NCI-H526 treated with DMSO at 0.1 percent for 48 hours (cell line): ENCODE data around the gene CFAP54.

Experiments used
- DNase-seq: peaks from one replicate; lab custom pipeline; 2025; lab: John Stamatoyannopoulos, UW

The CFAP54 gene

DNA sequence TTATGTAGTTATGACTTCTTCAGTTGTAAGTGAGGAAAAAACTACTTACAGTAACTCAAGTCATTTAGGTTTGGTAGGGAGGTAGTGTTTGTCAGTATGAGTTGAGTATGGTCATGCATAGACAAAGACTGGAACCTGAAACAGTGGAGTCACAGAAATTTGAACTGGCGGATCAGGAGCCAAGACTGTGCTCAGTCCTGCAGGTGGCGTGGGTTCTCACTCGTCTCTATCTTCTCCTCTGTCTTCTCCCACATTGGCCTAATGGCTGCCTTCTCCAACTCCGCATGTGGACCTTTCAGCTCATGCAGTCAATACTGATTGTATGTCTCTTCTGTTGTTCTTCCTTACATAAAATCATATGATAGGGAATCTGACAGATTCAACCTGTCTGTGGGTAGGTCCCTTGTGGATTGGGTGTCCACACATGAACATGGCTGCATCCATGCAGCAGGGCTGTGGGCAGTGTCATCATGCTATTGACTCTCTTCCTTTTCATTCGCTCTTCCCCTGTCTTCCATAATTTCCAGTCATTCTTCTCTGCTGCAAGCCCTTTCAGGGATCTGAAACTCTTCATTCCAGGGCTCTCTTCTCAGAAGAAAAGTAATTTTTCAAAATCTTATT is 338.9 kb downstream of the CFAP54 start:
- DNase-seq, result no peak

DNA sequence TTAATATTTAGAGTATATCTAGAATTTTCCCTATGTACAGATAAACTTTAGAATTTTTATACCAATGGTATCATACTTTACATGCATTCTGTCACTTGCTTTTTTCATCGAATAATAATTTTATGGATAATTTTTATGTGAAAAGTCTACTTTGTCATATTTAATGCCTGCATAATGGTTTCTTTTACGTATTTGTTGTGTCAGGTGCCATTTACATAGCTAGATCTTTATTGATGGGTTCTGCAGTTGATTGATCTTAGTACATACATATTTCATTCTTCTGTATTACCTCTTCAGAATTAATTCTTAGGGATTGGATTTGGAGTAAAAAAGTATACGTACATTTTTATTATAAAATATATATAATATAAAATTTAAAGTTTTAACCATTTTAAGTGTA is 340.0 kb downstream of the CFAP54 start:
- no peak for DNase-seq

DNA sequence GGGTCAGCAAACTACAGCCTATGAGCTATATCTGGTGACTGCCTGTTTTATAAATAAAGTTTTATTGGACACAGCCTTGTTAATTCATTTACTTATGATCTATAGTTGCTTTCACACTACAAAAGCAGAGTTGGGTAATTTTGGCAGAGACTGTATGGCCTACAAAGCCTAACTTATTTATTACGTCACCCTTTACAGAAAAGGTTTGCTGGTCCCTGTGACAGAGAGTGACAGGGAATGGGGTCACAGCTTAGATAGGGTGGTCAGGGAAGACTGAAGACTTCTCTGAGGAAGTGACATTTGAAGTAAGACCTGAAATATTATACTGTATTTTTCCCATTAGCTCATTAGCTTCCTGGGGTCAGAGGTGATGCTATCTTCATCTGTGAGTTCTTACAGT is 342.0 kb downstream of the CFAP54 start:
- no peak for DNase-seq

DNA sequence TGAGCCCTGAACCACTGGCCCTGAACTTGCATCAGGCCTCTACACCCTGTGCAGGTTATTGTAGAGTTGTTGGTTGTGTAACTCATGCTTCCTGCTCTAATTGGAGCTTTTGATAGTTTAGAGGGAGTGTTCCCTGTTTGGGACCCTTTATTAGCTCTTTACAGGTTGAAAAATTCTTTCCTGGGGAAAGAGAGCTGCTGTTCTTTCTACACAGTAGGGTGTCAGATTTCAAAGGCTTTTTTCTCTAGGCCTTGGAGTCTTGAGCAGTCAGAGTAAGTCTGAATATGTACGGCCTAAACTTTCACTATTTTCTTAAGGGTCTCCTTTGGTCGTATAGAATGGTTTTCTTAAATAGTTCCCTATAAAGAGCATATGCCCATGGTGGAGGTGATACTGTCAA is 356.9 kb downstream of the CFAP54 start:
- no peak for DNase-seq

DNA sequence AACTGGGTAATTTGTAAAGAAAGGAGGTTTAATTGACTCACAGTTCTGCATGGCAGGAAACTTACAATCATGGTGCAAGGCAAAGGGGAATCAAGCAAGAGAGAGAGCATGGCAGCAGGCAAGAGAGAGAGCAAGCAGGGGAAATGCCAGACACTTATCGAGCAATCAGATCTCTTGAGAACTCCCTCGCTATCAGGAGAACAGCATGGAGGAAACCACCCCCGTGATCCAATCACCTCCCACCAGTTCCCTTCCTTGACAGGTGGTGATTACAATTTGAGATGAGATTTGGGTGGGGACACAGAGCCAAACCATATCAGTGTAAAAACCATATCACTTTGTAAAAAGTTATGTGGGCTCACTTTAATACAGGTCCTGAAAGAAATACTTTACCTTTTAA is 361.3 kb downstream of the CFAP54 start:
- DNase-seq, result no peak

DNA sequence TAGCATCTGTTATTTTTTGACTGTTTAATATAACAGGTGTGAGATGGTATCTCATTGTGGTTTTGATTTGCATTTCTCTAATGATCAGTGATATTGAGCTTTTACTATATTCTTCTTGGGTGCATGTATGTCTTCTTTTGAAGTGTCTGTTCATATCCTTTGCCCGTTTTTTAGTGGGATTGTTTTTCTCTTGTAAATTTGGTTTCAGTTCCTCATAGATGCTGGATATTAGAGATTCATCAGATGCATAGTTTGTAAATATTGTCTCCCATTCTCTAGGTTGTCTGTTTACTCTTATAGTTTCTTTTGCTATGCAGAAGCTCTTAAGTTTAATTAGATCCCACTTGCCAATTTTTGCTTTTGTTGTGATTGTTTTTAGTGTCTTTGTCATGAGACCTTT is 368.8 kb downstream of the CFAP54 start:
- DNase-seq, result no peak

DNA sequence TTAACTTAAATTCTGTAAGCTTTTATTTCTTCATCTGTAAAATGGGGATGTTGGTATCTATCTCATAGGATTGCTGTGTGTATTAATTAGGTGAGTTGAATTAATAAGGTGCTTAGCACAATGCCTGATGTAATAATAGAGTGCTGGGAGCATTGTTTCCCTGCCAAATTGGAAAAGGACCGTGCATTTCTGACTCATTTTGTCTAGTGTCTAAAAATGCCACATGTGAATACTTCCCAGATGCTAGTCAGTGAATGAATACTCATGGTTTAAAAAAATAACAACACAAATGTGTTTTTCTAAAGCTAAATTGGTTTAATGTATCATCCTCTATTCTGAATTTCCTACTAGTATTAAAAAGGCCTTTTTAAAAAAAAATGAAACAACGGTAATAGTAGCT is 372.3 kb downstream of the CFAP54 start:
- no peak for DNase-seq

DNA sequence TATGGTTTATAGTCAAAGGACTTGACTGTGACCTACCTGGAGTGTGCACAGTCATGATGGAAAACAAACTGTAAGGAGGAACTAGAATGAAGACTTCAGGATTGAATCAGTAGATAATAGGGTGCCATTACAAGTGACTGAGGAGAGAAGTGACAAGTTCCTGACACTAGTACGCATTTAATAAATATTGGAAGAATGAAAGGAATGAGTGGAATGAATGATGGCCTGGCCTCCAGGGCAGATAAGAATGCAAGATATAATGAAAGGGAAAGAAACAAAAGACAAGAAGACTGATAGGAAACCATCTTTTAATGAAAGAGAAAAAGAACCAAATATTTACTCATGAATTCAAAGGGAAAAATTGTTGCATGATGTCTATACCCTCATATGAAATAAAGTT is 372.9 kb downstream of the CFAP54 start:
- DNase-seq, result no peak

DNA sequence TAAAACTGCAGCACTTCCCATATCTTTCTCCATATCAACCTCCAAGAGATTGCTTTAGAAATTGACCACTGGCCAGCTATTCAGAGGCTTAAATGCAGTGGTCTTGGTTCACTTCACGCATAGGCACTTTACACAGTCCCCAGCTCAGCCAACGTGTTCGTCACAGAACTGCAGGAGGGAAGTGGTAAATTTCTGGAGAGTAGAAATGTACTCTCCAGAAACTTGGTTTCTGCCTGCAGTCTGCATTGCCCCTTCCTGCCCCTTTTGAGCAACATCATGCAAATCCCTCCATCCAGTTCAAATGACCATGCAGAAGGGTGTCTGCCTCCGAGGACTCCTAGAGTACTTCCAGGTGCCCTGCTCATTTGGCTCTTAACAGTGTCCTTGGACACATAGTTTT is 375.0 kb downstream of the CFAP54 start:
- no peak for DNase-seq

DNA sequence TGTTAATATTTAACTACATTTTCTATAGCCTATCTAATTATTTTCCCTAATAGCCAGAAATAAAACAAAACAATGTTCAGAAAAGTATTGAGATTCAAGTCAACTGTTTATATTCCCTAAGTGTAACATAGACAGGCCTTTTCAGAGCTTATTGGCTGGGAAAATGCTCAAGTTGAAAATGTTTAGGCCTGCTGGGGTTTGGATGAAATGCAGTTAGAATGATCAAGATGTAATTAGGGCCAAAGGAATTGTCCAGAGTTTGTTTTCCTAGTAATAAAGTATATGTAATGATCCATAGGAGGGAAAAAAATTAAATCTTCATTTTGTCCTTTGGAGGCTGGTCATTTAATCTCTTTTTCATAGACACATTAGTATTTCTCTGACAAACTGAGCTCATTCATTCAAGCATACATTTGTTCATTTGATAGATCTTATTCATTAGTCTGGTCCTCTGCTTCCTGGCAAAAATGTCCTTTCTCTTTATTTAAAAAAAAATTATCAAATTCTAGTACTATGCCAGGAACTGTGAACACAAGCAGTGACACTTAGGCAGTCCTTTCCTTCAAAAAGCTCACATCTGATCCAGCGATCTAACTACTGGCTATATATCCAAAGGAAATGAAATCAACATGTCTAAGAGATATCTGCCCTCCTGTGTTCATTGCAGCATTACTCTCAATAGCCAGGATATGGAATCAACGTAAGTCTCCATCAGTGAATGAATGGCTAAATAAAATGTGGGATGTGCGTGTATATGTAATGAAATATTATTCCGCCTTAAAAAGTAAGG is 377.6 kb downstream of the CFAP54 start:
- DNase-seq, result no peak

DNA sequence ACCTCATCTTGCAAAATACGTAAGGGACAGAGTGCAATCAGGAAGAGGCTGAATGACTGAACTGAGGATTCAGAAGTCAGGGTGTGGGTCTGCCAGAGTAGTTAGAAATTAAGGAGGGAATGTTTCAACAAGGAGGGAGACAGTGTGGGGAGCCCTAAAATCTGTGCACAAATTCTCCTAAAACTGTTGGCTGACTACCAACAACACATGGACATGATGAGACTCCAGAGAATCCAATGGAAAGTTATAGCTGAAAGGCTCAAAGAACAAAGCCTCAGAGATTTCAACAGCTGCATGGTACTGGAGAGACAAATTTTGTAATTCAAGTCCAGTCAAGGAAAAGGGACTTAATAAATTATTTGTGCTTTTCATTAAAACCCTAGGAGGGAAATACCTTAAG is 381.6 kb downstream of the CFAP54 start:
- DNase-seq, result no peak

DNA sequence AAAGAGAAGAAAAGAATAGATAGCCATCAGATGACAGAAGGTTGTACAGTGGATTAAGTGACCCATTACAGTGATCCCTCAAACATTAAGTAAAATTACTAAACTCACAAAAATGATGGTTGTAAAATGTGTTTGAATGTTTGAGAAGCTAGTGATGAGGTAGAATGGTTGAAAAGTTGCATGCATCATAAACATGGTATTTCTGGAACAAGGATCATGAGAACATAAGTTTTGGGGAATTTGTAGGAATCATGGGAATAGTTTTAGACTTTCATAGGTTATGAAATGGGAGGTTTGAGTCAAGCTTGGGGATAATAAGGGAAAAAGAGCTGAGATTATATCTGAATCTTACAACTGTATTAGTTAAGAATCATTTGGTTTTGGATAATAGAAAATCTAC is 383.6 kb downstream of the CFAP54 start:
- DNase-seq, result no peak

DNA sequence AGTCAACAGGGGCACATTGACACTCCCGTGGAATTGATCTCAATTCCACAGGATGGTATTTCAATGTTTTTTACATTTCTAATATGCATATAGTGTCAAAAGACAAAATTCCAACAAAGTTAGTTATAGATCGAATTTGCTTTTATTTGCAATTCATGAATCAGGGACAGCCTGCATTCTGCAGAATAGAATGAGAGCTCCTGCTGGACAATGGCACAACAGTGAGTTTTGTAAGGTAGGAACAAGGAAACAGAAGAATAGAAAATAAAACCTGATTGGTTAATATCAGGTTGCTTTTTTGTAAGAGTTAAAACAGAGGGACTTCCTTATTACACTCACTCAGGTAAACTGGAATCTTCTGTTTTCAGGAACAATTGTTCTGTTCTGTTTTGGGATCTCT is 384.8 kb downstream of the CFAP54 start:
- DNase-seq, result no peak

DNA sequence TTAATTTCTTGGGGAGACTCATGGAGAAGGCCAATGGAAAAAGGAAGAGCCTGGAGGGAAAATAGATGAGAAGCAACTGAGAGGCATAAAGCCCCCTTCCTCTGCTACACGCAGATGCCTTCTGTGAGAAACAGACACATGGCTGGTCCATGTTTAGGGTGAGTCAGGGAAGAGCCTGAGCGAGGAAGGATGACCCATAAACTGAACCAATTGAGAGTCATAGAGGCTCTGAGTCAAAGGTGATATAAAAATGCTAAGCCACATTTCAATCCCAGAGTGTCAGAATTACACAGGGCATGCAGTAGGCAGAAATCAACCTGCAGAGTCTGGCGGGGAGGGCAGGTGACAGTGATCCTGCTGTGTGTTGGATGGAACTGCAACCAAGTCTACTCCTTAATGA is 387.6 kb downstream of the CFAP54 start:
- no peak for DNase-seq

DNA sequence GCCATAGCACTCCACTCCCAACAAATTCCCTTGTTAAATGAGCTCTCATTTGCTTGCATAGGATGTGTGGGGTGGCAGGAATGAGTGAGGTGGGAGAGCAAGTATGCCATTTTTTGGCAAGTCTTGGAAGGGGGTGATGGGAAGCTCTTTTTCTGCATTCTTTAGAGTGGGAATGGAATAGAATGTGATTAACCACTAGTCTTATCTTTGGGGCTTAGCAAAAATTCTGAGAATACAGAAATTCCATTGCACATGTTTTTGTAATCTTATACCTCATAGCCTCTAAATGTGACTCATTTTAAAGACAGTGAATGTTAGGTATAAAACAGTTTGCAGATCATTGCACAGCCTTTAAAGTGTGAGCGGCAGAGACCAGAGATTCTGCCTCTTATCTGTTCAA is 389.3 kb downstream of the CFAP54 start:
- no peak for DNase-seq

DNA sequence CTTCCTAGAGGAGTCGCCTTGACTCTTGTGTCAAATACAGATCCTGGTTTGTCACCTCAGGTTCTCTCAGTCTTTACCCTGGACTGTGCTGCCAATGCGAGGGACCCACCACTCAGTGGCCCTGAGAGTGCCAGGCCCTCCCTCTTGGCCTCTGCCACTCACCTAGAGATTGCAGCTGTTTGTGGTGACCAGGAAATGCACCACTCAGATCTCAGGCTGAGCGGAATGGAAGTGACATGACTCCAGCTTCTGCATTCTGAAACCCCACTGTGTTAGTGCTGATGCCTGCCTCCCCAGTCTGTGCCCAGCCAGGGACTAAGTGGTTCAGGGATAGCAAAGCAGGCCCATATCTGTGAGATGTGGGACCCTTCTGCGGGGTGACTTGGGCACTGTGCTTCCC is 389.9 kb downstream of the CFAP54 start:
- DNase-seq, result no peak

DNA sequence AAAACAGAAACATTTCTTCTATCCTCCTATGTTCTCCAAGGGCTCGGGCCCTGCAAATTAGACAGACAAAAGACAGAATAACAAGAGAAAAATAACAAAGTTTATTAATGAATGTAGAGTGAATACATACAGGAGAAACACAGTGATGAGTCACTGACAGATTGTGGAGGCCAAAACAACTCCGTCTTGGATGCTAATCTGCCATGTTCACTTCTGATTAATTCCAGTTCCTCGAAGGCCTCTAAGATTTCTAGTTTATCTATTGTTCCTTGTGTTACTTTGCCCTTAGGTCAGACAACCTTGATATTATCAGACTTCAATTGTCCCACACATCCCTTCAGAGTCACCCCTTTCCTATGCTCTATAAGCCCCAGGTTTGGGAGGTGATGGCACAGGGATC is 390.8 kb downstream of the CFAP54 start:
- DNase-seq, result no peak

DNA sequence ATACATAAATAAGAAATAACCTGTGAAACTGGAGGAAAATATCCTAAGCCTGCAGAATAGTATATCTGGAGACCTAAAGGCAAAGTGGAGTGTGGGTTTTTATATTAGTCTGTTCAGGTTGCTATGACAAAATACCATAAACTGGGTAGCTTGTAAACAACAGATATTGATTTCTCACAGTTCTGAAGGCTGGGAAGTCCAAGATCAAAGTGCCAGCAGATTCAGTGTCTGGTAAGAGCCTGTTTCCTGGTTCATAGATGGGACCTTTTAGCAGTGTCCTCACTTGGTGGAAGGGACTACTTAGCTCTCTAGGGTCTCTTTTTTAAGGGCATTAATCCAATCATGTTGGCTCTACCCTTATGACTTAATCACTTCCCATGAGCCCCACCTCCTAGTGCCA is 392.2 kb downstream of the CFAP54 start:
- no peak for DNase-seq

DNA sequence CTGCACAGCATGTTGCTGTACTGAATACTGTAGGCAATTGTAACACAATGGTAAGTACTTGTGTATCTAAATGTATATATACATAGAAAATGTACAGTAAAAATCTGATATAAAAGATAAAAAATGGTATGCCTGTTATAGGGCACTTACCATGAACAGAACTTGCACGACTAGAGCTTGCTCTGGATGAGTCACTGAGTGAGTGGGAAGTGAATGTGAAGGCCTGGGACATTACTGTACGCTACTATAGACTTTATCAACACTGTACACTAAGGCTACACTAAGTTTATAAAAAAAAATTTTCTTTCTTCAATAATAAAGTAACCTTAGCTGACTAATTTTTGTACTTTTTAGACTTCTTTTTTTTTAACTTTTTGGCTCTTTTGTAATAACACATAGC is 393.5 kb downstream of the CFAP54 start:
- DNase-seq, result no peak

DNA sequence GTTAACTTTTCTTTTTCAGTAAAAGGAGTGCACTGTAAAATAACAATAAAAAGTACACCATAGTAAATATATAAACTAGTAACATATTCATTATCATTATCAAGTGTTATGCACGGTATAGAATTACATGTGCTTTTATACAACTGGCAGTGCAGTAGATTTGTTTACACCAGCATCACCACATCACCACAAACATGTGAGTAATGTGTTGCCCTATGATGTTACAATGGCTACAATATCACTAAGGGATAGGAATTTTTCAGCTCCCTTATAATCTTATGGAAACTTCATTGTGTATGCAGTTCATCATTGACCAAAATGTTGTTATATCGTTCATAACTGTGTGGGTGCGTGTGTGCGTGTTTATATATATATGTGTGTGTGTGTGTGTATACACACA is 394.2 kb downstream of the CFAP54 start:
- no peak for DNase-seq

DNA sequence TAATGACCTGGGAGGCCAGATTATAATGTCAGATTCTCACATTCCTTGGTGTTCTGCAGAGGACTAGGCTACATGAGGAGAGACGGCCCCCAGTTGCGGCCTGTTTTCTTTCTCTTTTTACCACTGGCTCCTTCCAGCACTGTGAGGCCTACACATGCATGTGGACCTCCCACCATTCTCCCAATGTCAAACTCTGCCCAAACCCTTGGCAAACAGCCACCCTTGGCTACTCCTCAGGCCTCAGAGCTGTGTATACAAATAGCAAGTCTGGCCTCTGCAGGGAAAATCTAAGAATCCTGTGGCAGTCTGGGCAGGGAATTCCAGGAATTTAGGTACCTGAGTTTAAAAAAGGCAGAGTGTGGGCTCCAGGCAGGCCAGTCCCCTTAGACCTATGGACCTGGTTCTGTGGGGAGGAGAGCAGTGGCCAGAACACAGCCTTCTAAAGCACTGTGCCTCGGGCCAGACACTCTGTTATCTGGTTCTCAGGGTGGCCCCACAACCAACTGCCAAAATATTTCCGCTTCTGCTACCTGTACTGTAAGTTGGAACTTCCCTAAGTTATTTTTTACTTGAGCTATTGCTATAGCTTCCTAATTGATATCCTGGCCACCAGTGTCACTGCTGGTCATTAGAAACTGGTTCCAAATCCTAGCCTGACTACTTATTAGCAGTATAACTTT is 397.8 kb downstream of the CFAP54 start:
- DNase-seq, result no peak

DNA sequence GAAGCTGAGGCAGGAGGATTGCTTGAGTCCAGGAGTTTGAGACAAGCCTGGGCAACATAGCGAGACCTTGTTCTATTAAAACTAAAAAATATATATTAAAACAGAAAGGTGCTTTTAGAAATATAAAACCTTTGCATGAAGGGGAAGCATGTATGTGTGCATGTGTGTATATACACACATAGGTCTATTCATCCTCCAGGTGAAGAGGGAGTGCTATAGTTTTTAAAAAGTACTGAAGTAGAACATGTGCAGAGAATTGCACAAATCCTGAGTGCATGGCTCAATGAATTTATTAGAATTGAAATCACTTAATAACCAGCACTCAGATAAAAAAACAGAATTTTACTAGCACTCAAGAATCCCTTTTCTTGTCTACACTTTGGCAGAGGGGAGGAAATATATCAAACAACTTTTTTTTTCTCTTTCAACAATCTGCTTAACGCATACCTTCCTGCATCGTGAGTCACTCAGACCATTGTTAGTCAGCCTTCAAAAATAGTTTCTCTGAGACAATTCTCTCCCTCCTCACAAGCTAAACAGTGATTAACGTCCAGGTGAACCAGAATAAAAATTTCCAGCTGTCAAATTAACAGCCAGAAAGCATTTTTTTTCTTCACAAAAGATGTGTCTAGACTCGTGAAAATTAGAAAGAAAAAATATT is 400.0 kb downstream of the CFAP54 start:
- DNase-seq, result no peak

DNA sequence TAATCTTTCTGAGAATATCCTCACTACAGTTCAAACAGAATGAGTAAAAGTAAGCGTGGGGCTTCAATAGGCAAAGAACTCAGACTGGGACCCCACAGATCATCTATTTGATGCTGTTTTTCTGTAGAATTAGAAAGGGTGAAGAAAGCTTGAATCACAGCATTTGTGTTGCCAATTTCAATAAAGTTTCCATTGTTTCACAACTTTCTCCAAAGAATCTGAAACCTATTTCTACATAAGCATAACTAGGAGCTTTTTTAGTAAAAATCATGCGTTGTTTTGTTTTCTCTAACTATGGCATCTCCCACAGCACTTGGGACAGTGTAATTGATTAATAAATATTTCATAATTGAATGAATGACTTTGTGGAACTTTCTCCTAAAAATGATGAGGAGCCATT is 401.0 kb downstream of the CFAP54 start:
- DNase-seq, result no peak
